Natural killer cell treated with Interleukin-12 subunit alpha and Interleukin-12 subunit beta and Interleukin-15 and Interleukin-18, amount 100 ng/mL, for 72 hours (primary cell): Measurements from ENCODE around the gene CAMK1D. TPM values are rescaled to one million over a fixed set of nuclear protein-coding genes. Genes with fewer than 3 reads are reported as not detected.
"Not testable (repeated sequence)": the region's sequence is repeated elsewhere in the genome, so short reads cannot be mapped to it uniquely, and the experiment has no call there.

Source experiments
- ATAC-seq, 2 donors: fragments of 150-1000 bp; cut with Tn5 transposase in 1 of 2; sonication (Bioruptor Pico), chemical (Tn5 transposase) in 1 of 2; 2 replicates each; pipeline ENCODE4 v1.10.0; 2021
- DNase-seq: peaks from one replicate; pipeline ENCODE4 v3.0.0; 2022; ENCODE audit warnings: low spot score
- H3K27ac Mint-ChIP-seq, 2 donors: 1 replicate in 1 of 2; 2 replicates in 1 of 2; pipeline ENCODE4 v1.8.0; 2022; ENCODE audit warnings: mixed read lengths in 2 of 2, mild to moderate bottlenecking in 1 of 2, moderate library complexity in 1 of 2
- H3K27me3 Mint-ChIP-seq, 2 donors: 1 replicate in 1 of 2; 2 replicates in 1 of 2; pipeline ENCODE4 v1.8.0; 2022; ENCODE audit warnings: mixed read lengths in 2 of 2
- H3K36me3 Mint-ChIP-seq: one replicate; pipeline ENCODE4 v1.8.0; 2022; ENCODE audit warnings: mixed read lengths
- H3K4me1 Mint-ChIP-seq, 2 donors: 1 replicate in 1 of 2; 2 replicates in 1 of 2; pipeline ENCODE4 v1.8.0; 2022; ENCODE audit warnings: low read depth in 2 of 2, mixed read lengths in 2 of 2, mild to moderate bottlenecking in 1 of 2
- H3K4me3 Mint-ChIP-seq: one replicate; pipeline ENCODE4 v1.8.0; 2022; ENCODE audit warnings: mixed read lengths
- H3K9me3 Mint-ChIP-seq: 2 replicates; pipeline ENCODE4 v1.8.0; 2022; ENCODE audit warnings: mixed read lengths
- total RNA-seq, 2 donors: library from RNA; stranded (reverse); gene quantifications; one replicate each; pipeline ENCODE4 v1.2.3, GENCODE V29; 2022

Gene CAMK1D
- total RNA-seq, 2 donors from 2014 or later = 16.3 to 36.9 TPM

- H3K27me3 Mint-ChIP-seq = peaks cover 0 to 8% of the 10 kb centered on the region in 2 donors
- no peak for ATAC-seq
- H3K4me3 Mint-ChIP-seq = peak overlapping the region; percentile 98
- H3K9me3 Mint-ChIP-seq = no peaks in the 10 kb centered on the region
- no peaks in the 10 kb centered on the region for H3K36me3 Mint-ChIP-seq
- DNase-seq = no peak
- H3K4me1 Mint-ChIP-seq = peaks cover 40 to 45% of the 10 kb centered on the region in 2 donors
- peak overlapping the region; percentile 77 to 84 for H3K27ac Mint-ChIP-seq
Measured at GRCh38 chr10:12349629-12350166, 351 bp downstream of the CAMK1D start.

GRCh38 chr10:12350167-12350872, 973 bp downstream of the CAMK1D start:
- Mint-ChIP-seq H3K27me3 (peaks cover 0 to 6% of the 10 kb centered on the region in 2 donors), H3K9me3 (no peaks in the 10 kb centered on the region), H3K4me3 (peak overlapping the region; percentile 98), H3K4me1 (peaks cover 39 to 46% of the 10 kb centered on the region in 2 donors), H3K27ac (peak overlapping the region; percentile 77 to 84), H3K36me3 (no peaks in the 10 kb centered on the region)
- ATAC-seq (peak in 1 of 2 donors; percentile 14), DNase-seq (no peak)

GRCh38 chr10:12350925-12351324, 1.6 kb downstream of the CAMK1D start:
- ATAC-seq = no peak
- Mint-ChIP-seq H3K4me1 (peaks cover 43 to 49% of the 10 kb centered on the region in 2 donors), H3K4me3 (peak overlapping the region; percentile 98), H3K9me3 (no peaks in the 10 kb centered on the region), H3K27ac (peak overlapping the region; percentile 77 to 84), H3K27me3 (peaks cover 0 to 6% of the 10 kb centered on the region in 2 donors), H3K36me3 (no peaks in the 10 kb centered on the region)
- no peak for DNase-seq

GRCh38 chr10:12351447-12351846, 2.1 kb downstream of the CAMK1D start:
- no peaks in the 10 kb centered on the region for H3K9me3 Mint-ChIP-seq
- ATAC-seq (no peak), DNase-seq (peak; percentile 69)
- peak overlapping the region; percentile 98 for H3K4me3 Mint-ChIP-seq
- H3K4me1 Mint-ChIP-seq = peaks cover 43 to 49% of the 10 kb centered on the region in 2 donors
- H3K27ac Mint-ChIP-seq = no peak overlapping the region
- no peaks in the 10 kb centered on the region for H3K36me3 Mint-ChIP-seq
- H3K27me3 Mint-ChIP-seq = peaks cover 0 to 6% of the 10 kb centered on the region in 2 donors

DNA sequence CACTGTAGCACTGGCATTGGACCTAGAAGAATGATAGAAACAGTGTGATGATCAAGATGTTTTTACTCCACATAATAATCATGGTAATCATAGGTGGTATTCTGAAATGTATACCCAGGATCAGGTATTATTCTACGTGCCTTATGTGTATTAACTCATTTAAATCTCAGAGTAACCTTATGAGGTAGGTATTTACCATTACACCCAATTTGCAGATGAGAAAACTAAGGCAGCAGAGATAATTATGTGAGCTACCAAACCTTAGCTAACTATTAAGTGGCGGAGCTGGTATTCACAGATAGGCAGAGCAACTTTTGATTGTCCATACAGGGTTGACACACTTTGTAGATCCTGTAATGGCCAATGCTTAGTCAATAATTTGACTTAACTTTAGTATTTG, 2.5 kb downstream of the CAMK1D start:
- peaks cover 0 to 6% of the 10 kb centered on the region in 2 donors for H3K27me3 Mint-ChIP-seq
- ATAC-seq = no peak

GRCh38 chr10:12353399-12354242, 4.3 kb downstream of the CAMK1D start:
- H3K4me1 Mint-ChIP-seq = peaks cover 43 to 45% of the 10 kb centered on the region in 2 donors
- H3K4me3 Mint-ChIP-seq = no peak overlapping the region
- no peaks in the 10 kb centered on the region for H3K9me3 Mint-ChIP-seq
- H3K27me3 Mint-ChIP-seq = no peaks in the 10 kb centered on the region
- no peak for DNase-seq
- H3K36me3 Mint-ChIP-seq = no peaks in the 10 kb centered on the region
- no peak overlapping the region for H3K27ac Mint-ChIP-seq
- ATAC-seq = no peak

More for the DNA sequence above, 2.5 kb downstream of the CAMK1D start:
- Mint-ChIP-seq H3K9me3 (no peaks in the 10 kb centered on the region), H3K4me3 (peak overlapping the region; percentile 98), H3K4me1 (peaks cover 43 to 49% of the 10 kb centered on the region in 2 donors), H3K36me3 (no peaks in the 10 kb centered on the region), H3K27ac (no peak overlapping the region)
- no peak for DNase-seq

GRCh38 chr10:12354696-12355095, 5.3 kb downstream of the CAMK1D start:
- DNase-seq, H3K27me3 Mint-ChIP-seq, H3K9me3 Mint-ChIP-seq, H3K27ac Mint-ChIP-seq, H3K36me3 Mint-ChIP-seq, H3K4me3 Mint-ChIP-seq, ATAC-seq: not testable (repeated sequence)
- peaks cover 51 to 55% of the 10 kb centered on the region in 2 donors for H3K4me1 Mint-ChIP-seq

DNA sequence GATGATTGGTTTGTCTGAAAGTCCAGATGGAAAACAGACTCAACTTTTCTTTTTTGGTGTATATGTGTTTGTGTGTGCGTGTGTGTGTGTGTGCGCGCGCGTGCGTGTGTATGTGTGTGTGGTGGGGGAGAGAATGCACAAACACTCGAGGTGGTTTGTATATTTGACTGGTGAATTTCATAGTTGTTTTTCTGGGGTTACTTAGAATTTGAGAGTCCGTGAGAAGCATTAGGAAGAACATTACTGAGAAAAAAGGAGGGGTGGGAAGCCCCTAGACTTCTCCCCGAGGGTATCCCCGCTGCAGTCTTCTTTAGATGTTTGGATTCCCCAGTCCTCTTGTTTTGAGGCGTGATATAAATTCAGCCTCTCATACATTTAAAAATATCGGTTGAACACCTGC, 6.0 kb downstream of the CAMK1D start:
- Mint-ChIP-seq H3K4me1 (peaks cover 53 to 56% of the 10 kb centered on the region in 2 donors), H3K27ac (no peak overlapping the region), H3K36me3 (no peaks in the 10 kb centered on the region), H3K27me3 (no peaks in the 10 kb centered on the region), H3K9me3 (no peaks in the 10 kb centered on the region), H3K4me3 (no peak overlapping the region)
- no peak for DNase-seq
- no peak for ATAC-seq

- H3K4me3 Mint-ChIP-seq = no peak overlapping the region
- DNase-seq (no peak), ATAC-seq (no peak)
- H3K27me3 Mint-ChIP-seq = no peaks in the 10 kb centered on the region
- no peaks in the 10 kb centered on the region for H3K36me3 Mint-ChIP-seq
- H3K27ac Mint-ChIP-seq = no peak overlapping the region
- H3K9me3 Mint-ChIP-seq = no peaks in the 10 kb centered on the region
- H3K4me1 Mint-ChIP-seq = peaks cover 55 to 58% of the 10 kb centered on the region in 2 donors
Measured at GRCh38 chr10:12357525-12358151, 8.3 kb downstream of the CAMK1D start.

DNA sequence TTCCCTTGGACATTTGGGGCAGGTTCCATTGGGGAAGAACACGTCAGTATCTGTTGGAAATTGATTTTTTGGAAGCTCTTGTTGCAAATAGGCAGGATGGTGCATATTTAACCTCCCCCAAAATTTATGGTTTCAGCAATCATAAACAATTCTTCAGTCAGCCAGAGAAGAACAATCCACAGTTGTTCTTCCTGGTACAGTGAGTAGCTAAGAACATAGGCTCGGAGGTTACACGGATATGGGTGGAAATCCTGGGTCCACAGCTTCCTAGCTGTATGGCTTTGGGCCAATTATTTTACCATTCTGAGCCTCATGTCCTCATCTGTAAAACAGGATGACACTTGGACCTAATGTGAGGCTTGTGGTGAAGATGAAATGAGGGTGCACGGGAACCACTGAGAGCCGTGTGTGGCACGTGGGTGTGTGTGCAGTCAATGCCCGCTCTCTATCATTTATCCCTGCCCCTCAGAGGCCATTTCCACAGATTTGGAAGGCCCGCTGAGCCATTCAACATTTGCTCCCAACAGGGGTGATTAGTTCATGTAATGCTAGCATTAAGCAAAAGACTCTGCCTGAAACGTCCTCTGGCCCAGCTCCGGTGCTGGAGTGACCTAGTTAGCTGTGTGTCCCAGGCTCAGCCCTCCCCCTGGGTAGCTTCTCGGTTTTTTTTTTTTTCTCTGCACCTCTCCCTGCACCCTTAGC, 9.7 kb downstream of the CAMK1D start:
- H3K4me1 Mint-ChIP-seq = peaks cover 49 to 50% of the 10 kb centered on the region in 2 donors
- DNase-seq (no peak), ATAC-seq (peak; percentile 76)
- peak overlapping the region; percentile 30 for H3K4me3 Mint-ChIP-seq
- H3K9me3 Mint-ChIP-seq = no peaks in the 10 kb centered on the region
- H3K27ac Mint-ChIP-seq = peak overlapping the region in 1 of 2 donors; percentile 57
- H3K36me3 Mint-ChIP-seq = no peaks in the 10 kb centered on the region
- no peaks in the 10 kb centered on the region for H3K27me3 Mint-ChIP-seq

- H3K27ac Mint-ChIP-seq = peak overlapping the region in 1 of 2 donors; percentile 57
- peaks cover 42 to 48% of the 10 kb centered on the region in 2 donors for H3K4me1 Mint-ChIP-seq
Measured at GRCh38 chr10:12360461-12360860, 11.1 kb downstream of the CAMK1D start.

GRCh38 chr10:12361115-12361514, 11.8 kb downstream of the CAMK1D start:
- not testable (repeated sequence) for H3K27me3 Mint-ChIP-seq, H3K36me3 Mint-ChIP-seq, DNase-seq, H3K4me3 Mint-ChIP-seq, ATAC-seq, H3K9me3 Mint-ChIP-seq
- Mint-ChIP-seq H3K27ac (peak overlapping the region in 1 of 2 donors; percentile 57), H3K4me1 (peaks cover 45 to 48% of the 10 kb centered on the region in 2 donors)

More at GRCh38 chr10:12360461-12360860, 11.1 kb downstream of the CAMK1D start:
- H3K4me3 Mint-ChIP-seq = no peak overlapping the region
- H3K27me3 Mint-ChIP-seq = no peaks in the 10 kb centered on the region
- DNase-seq (no peak), ATAC-seq (no peak)
- no peaks in the 10 kb centered on the region for H3K9me3 Mint-ChIP-seq
- no peaks in the 10 kb centered on the region for H3K36me3 Mint-ChIP-seq

DNA sequence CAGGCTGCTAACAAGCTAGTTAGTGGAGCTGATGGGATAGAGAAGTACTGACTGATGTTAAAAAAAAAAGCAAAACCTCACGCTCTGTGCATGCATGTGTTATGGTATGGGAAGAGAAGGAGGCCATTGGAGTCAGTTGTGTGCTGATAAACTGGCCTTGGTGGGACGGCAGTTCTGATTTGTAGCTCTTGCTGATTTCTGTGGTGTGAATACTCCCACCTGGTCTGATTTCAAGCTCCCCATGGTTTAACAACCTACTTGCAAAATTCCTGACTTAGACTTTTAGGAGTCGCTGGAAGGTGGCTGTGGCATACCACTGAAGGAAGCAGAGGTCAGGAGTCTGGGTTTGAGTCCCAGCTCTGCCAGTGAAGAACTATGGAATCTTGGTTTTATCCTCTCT, 15.2 kb downstream of the CAMK1D start:
- Mint-ChIP-seq H3K4me1 (peaks cover 36 to 39% of the 10 kb centered on the region in 2 donors), H3K36me3 (no peaks in the 10 kb centered on the region), H3K27ac (no peak overlapping the region), H3K4me3 (no peak overlapping the region), H3K9me3 (peaks cover 3% of the 10 kb centered on the region), H3K27me3 (no peaks in the 10 kb centered on the region)
- DNase-seq (no peak), ATAC-seq (no peak)
